ENCODE measurements around the gene ADTRP. TPM values are rescaled to one million over a fixed set of nuclear protein-coding genes. Genes with fewer than 3 reads are reported as not detected.

ADTRP gene
- total and polyA plus RNA-seq, 10 of the 15 experiments (the other 5 are each of a cell fraction or from before 2014, with no cell fraction given), result 0.10 to 2.6 (median 2.1) TPM

GRCh38 chr6:11718463-11718862 lies 60.1 kb downstream of the ADTRP start:
- no peak overlapping the region for H2AFZ ChIP-seq (ENCODE audit: control insufficient read depth, low read depth, low read length)
- SMC1A ChIA-PET (ENCODE audit: uncharacterized antibody, unreplicated experiment), result interaction anchor here (1.2 to 1.6 kb wide), 4 partner anchors 14 to 291 kb away, joined by 3 to 6 read pairs (median 4); no protein-coding TSS in a partner anchor
- intact Hi-C loops (cut with micrococcal nuclease; ENCODE audit: unreplicated experiment) (no loop called here), in situ Hi-C loops (cut with MboI) (loop anchor here (25.0 kb wide), 1 partner anchor 294 kb away; the partner anchor contains the start of gene HIVEP1)
- H3K4me1 ChIP-seq (ENCODE audit: control insufficient read depth, insufficient read depth, low read length), result peaks cover 20% of the 10 kb centered on the region
- CTCF ChIA-PET, result interaction anchor here (1.0 to 1.2 kb wide), 4 partner anchors 19 to 357 kb away, joined by 3 read pairs; no protein-coding TSS in a partner anchor
- no TSS peak for BruUV-seq (replicated peaks)
- H3K27ac ChIP-seq (ENCODE audit: control insufficient read depth, insufficient read depth), result no peak overlapping the region
- H3K27me3 ChIP-seq (replicated peaks in 1 of 2; ENCODE audit: control insufficient read depth in 2 of 2, insufficient read depth in 2 of 2, low read length in 1 of 2), result no peaks in the 10 kb centered on the region
- H3K9me3 ChIP-seq (replicated peaks; ENCODE audit: control insufficient read depth, insufficient read depth, low read length), result peaks cover 2% of the 10 kb centered on the region; the same call in 2 of the 3 replicates
- RAD21 ChIA-PET (ENCODE audit: unreplicated experiment), result no interaction called here
- no peak overlapping the region for H3K4me3 ChIP-seq
- no peak overlapping the region for H3K4me2 ChIP-seq (ENCODE audit: control insufficient read depth, insufficient read depth)
- ATAC-seq, result no peak
- DNase-seq (ENCODE audit: low read depth, low spot score), result no peak
- no peaks in the 10 kb centered on the region for H3K36me3 ChIP-seq (ENCODE audit: control insufficient read depth in 2 of 2, insufficient read depth in 2 of 2, low read length in 1 of 2)
- no peak for TF ChIP-seq EP300 (IDR thresholded peaks at IDR 0.05; ENCODE audit: borderline replicate concordance in 1 of 2, control insufficient read depth in 1 of 2, low read depth in 2 of 2, low read length in 2 of 2)
- TF ChIP-seq ASH2L (IDR thresholded peaks at IDR 0.05; ENCODE audit: borderline replicate concordance, low read depth), result no peak
- no peak for TF ChIP-seq ZNF217 (IDR thresholded peaks at IDR 0.05)
- TF ChIP-seq, protein P1, sequence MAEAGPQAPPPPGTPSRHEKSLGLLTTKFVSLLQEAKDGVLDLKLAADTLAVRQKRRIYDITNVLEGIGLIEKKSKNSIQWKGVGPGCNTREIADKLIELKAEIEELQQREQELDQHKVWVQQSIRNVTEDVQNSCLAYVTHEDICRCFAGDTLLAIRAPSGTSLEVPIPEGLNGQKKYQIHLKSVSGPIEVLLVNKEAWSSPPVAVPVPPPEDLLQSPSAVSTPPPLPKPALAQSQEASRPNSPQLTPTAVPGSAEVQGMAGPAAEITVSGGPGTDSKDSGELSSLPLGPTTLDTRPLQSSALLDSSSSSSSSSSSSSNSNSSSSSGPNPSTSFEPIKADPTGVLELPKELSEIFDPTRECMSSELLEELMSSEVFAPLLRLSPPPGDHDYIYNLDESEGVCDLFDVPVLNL (IDR thresholded peaks at IDR 0.05; ENCODE audit: low read depth, low read length), result no peak
- TF ChIP-seq TARDBP (IDR thresholded peaks at IDR 0.05; ENCODE audit: borderline replicate concordance), result no peak
- TF ChIP-seq ZNF622 (IDR thresholded peaks at IDR 0.05), result no peak
- no peak for TF ChIP-seq IRF5 (IDR thresholded peaks at IDR 0.05; ENCODE audit: borderline replicate concordance)
- H3K79me2 ChIP-seq (ENCODE audit: control insufficient read depth, insufficient read depth, low read length), result no peaks in the 10 kb centered on the region; the same call in 1 of the 2 replicates
- no peaks in the 10 kb centered on the region for H4K20me1 ChIP-seq (ENCODE audit: control insufficient read depth, insufficient read depth)
- no peak overlapping the region for H3K9ac ChIP-seq (ENCODE audit: control insufficient read depth, insufficient read depth, low read length)
- POLR2A ChIA-PET, result no interaction called here
- no peak for FAIRE-seq
